NCI-H1436 (cell line): ENCODE results near the gene SLC30A1.
"Not testable (repeated sequence)": the region's sequence is repeated elsewhere in the genome, so short reads cannot be mapped to it uniquely, and the experiment has no call there.

Experiments used
- DNase-seq: peaks from one replicate; lab custom pipeline; 2025; lab: John Stamatoyannopoulos, UW

The SLC30A1 gene

DNA sequence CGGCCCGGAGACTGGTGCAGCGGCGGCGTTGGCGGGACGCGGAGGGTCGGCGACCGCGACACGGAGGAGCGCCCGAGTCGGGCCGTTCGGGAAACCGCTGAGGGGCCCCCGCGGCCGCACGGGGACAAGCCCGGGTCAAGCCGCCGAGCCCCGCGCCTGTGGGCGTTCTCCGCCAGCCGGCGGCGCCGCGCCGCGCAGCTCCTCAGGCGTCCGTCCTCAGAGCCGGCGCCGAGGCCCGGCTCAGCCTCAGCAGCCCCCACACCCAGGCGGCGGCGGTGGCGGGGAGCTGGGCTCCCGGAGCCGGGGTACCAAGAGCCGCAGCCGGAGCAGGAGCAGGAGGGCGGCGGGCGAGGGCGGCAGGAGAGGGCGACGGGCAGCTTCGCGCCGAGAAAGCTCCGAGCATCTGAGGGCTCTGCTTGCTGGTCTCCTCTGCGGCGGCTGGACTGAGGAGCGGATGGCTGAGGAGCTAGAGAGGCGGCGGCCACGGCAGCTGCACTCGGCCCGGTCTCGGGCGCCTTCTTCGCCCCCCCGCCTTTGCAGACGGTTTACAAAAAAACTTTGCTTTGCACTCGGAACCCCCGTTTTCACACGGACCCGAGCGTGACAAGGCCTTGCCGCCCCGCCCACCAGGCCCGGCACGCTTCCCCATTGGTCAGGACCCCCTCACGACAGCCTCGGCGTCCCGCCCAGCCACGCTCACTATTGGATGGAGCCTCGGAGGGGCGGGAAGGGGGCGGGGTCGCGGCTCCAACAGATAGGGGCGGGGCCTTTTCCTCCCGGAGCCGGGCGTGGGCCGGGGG, at the start of gene SLC30A1:
Gene SLC30A1 (minus strand): TSS at position 522 of the 800 bp plus-strand sequence. CDS start 549 bp downstream, outside the sequence.
- DNase-seq = peak; percentile 99

DNA sequence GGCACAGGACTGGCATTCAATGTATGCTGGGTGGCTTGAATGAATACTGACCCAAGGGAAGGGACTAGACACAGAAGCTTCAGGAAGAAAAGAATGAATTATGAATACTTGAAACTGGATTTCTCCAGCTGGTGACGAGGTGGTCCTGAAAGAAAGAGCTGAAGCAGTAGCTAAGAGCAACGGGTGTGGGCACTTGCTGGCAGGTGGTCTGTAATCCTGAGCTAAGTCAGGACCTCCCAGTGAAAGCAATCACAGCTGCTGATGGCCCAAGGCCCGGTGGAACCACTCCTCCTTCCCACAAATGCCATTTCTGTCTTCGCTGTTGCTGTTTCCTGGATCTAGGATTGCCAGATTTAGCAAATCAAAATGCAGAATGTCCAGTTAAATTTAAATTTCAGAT, 49.5 kb upstream of the SLC30A1 start:
- DNase-seq = no peak

DNA sequence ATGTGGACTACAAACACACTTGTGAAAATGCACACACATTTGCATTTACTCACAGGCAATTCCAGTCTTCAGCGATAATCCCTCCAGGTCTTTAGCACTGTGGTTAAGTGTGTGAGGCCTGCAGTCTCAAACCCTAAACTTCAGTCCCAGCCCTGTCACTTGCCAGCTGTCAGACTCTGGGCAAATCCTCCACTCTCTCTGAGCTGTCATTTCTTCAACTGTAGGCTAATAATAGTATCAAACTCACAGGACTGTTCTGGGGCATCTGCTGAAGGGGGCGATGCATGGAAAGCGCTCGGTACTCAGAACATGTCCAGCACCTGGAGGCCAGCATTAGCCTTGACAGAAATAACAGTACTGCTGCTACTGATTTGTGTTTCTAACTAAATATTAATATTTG, 48.3 kb upstream of the SLC30A1 start:
- no peak for DNase-seq

DNA sequence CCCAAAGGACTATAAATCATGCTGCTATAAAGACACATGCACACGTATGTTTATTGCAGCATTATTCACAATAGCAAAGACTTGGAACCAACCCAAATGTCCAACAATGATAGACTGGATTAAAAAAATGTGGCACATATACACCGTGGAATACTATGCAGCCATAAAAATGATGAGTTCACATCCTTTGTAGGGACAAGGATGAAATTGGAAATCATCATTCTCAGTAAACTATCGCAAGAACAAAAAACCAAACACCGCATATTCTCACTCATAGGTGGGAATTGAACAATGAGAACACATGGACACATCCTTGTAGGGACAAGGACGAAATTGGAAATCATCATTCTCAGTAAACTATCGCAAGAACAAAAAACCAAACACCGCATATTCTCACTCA, 46.9 kb upstream of the SLC30A1 start:
- not testable (repeated sequence) for DNase-seq

- DNase-seq = no peak
Observed at GRCh38 chr1:211625040-211625439, 46.1 kb upstream of the SLC30A1 start.

DNA sequence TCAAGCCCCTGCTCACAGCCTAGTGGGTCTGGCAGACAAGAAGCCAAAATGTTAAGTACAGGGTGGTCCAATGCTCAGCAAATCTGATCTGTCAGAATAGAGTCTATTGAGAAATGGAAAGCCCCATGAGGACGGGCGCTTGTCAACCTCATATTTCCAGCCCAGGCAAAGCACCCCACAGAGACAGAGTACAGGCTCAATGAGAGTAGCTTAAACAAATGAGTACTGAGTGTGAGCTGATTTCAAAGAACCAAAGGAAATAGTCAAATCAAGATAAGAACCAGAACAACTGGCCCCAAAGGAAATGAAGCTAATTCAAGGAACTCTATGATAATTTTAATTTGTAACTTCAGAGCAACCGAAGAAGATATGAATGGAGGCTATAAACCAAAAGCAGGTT, 44.6 kb upstream of the SLC30A1 start:
- no peak for DNase-seq

DNA sequence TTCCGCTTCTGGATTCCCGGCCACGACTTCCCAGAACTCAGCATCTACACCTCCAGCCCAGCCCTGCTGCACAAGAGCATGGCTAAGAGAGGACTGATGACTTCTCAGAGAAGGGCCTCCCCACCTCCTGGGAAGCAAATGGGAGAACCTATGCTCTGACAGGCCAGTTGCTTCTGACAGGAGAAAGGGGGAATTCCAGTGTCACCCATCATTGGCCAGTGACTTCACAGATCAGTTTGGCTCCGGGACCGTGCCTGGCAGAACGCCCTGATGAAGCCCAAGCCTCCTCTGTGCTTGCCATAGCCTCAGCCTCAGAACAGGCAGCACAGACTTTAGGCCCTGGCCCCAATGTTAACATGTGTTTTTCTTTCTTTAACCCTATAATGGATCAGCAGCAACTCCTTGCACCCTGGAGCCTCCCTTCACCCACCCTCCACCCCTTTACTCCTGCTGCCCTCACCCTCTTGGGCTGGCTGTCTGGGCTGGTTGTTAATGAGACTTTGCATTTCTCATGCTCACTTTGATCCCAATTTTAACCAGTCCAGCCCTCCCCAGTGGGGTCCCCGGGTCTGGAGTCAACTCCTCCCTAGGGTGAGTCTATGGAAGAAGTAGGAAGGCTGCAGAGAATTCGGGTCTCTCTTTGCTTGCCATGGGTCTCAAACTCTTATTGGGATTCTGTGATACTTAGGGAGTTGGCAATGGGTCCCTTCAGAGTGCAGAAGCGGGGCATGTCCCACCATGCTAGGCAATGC, 42.7 kb upstream of the SLC30A1 start:
- no peak for DNase-seq

- no peak for DNase-seq
Observed at GRCh38 chr1:211620097-211620496, 41.1 kb upstream of the SLC30A1 start.

DNA sequence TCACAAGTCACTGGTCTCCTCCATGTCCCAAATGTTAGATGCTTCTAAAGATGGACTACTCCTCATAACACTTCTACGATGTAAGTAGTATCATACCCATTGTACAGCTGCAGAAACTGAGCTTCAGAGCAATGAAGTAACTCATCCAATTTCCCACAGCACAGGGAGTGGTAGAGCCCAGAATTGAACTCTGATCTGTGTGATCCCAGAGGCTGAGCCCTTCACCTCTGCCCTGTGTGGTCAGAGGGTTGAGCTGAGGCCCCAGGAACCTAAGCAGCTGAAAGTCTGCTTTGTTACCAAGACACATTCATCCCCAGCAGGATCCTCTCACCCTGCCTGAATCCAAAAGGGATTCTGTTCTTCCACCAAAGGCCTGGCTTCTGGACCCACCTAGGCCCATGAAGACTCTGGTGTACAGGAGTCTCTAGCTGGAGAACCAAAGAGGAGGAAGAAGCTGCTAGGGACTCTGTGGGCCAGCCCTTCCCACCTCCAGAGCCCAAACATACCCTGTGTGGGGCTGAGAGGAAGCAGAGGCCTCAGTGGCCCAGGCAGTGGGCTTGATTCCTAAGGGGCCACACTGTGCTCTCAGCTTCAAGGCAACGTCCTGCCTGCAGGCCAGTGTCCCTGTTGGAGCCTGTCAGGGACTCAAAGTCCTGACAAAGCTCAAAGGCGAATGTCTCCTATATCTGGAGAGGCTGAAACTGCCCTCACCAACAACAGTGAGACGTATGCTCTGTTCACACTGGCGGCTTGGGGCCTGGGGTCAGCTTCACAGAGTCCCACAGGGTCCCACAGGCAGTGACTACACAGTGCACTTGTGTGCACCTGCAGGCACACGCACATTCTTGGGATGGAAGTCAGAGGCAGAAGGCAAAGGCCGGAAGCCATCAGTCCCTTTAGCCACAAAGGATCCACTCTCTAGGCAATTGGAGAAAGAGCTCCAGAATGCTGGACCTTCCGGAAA, 40.4 kb upstream of the SLC30A1 start:
- DNase-seq = no peak

DNA sequence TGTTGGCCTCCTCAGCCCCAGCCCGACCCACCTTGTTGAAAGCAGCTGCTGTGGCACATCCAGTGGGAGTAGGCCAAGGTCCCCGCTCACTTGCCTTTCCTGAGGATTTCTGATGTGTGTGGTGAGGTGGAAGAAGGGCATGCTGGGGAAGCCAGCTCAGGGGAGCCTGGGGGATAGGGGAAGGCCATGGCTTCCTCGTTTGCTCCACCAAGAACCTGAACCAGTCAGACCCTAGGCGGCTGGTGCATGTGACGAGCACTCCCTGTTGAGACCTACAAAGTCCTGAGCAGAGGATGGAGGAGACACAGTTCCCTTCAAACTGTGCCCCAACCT, 38.0 kb upstream of the SLC30A1 start:
- DNase-seq = no peak

GRCh38 chr1:211616231-211616964, 37.4 kb upstream of the SLC30A1 start:
- no peak for DNase-seq

- no peak for DNase-seq
Observed at GRCh38 chr1:211614615-211615014, 35.7 kb upstream of the SLC30A1 start.

- DNase-seq = no peak
Observed at GRCh38 chr1:211613951-211614350, 35.0 kb upstream of the SLC30A1 start.

DNA sequence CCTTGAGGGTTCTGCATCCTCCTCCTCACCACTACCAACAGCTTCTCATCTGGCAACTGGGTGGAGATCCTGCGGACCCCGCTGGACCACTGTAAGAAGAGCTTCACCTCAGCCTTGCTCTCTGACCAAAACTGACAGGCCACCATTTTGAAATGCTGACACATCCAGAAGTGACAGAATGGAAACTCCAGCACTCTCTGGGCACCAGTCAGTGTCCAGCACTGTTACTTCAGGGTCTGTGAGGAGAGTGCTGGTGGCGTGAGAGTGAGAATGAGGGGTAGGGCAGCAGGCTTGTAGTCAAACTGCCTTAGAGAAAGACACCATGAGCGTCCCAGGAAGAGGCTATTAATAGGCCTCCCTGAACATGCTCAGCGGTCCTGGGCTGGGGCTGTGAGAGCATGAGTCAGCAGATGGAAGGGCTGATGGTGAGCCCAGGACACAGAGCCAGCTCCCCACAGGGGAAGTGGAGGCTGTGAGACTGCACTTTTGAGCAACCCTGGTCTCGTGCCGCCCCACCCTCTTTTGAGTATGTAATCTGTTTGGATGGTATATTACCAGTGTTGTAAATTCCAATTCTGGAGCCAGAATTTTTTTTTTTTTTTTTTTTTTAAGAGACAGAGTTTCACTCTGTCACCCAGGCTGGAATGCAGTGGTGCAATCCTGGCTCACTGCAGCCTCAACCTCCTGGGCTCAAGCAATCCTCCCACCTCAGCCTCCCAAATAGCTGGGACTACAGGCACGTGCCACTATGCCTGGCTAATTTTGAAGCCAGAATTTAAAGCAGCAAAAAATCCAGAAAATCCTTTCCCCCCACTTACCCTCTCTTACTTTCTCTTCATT, 34.4 kb upstream of the SLC30A1 start:
- DNase-seq = no peak

DNA sequence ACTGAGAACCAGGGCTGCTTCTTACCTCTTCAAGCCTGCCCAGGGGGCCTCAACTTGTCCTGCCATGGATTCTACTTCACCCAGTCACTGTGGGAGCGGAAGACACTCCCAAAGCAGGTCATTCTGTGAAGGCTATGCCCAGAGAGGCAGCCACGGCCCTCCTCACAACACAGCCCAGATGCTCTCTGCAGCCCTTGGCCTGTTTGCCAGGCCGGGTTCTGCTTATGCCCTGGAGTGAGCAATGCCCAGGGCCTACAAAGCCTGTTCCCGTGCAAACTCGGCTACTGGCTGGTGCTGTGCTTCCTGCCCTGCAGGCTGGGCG, 33.8 kb upstream of the SLC30A1 start:
- DNase-seq = no peak

DNA sequence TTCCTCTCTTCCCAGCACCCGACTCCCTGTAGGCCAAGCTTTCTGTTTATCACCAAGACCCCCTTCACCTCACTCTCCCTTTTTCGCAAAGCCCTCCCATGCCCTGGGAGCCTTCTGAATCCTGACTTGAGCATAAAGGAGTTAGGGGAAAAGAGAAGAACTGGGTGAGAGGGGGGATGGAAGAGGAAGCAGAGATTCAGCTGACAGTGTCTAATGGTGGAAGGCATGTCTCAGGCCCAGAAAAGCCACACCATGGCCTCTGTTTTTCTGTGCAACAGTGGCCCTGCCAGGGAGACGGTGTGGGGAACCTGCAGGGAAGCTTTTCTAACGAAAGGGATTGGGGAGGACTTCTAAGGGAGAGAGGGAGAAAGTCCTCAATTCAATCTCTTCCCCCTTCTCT, 32.9 kb upstream of the SLC30A1 start:
- DNase-seq = no peak

- DNase-seq = no peak
Observed at GRCh38 chr1:211610779-211611556, 32.0 kb upstream of the SLC30A1 start.

GRCh38 chr1:211609120-211610024, 30.4 kb upstream of the SLC30A1 start:
- no peak for DNase-seq
